PC-9 (cell line): Measurements from ENCODE around the gene FOXJ1. TPM values are rescaled to one million over a fixed set of nuclear protein-coding genes. Genes with fewer than 3 reads are reported as not detected.

ENCODE experiments used
- BruUV-seq: library from RNA; stranded (reverse); fragments of 400-500 nt; replicated peaks from 2 replicates; lab custom pipeline; 2021; lab: Mats Ljungman, UMichigan
- CTCF ChIA-PET: fragments of 300-600 bp; sonication (Branson Sonifier 250); formaldehyde crosslinking; loops from one replicate; lab custom pipeline; 2022; ENCODE audit warnings: antibody characterized with exemption; lab: Charles Lee
- POLR2A ChIA-PET: fragments of 300-600 bp; sonication (Branson Sonifier 250); formaldehyde crosslinking; loops from one replicate; lab custom pipeline; 2022; ENCODE audit warnings: antibody characterized with exemption; ENCODE audit not compliant: unreplicated experiment; lab: Charles Lee
- DNase-seq, 2 experiments: peaks; one replicate each; pipeline versions ENCODE4 v3.0.0 to v3.0.0-alpha.2; 2015 to 2022; ENCODE audit warnings: mixed read lengths in 1 of 2
- H2AFZ ChIP-seq: fragments of 200-600 bp; sonication (generic); 2 replicates; pipeline ENCODE4 v1.8.1; 2017; ENCODE audit warnings: antibody characterized with exemption
- H3F3A ChIP-seq: fragments of 200-600 bp; sonication (generic); 2 replicates; pipeline ENCODE4 v1.8.1; 2017; ENCODE audit warnings: antibody characterized with exemption, mild to moderate bottlenecking, low read depth; ENCODE audit not compliant: insufficient read depth
- H3K27ac ChIP-seq: fragments of 200-600 bp; sonication (generic); 2 replicates; pipeline ENCODE4 v1.6.1; 2016; ENCODE audit warnings: mixed run types
- H3K27me3 ChIP-seq: fragments of 200-600 bp; sonication (generic); 2 replicates; pipeline ENCODE4 v1.6.1; 2016; ENCODE audit warnings: low read depth, mixed run types; ENCODE audit not compliant: insufficient read depth
- H3K36me3 ChIP-seq: fragments of 200-600 bp; sonication (generic); 2 replicates; pipeline ENCODE4 v1.6.1; 2016; ENCODE audit warnings: low read depth, mixed run types
- H3K4me1 ChIP-seq: fragments of 200-600 bp; sonication (generic); replicated peaks from 2 replicates; pipeline ENCODE4 v1.6.1; 2016; ENCODE audit warnings: mixed run types; ENCODE audit not compliant: insufficient read depth
- H3K4me2 ChIP-seq: fragments of 200-600 bp; sonication (generic); 2 replicates; pipeline ENCODE4 v1.6.1; 2017; ENCODE audit warnings: mixed run types
- H3K4me3 ChIP-seq: fragments of 200-600 bp; sonication (generic); 2 replicates; pipeline ENCODE4 v1.6.1; 2016; ENCODE audit warnings: mixed run types
- H3K79me2 ChIP-seq: fragments of 200-600 bp; sonication (generic); 2 replicates; pipeline ENCODE4 v1.6.1; 2017; ENCODE audit warnings: low read depth, mixed run types
- H3K9me2 ChIP-seq: fragments of 200-600 bp; sonication (generic); 2 replicates; pipeline ENCODE4 v1.8.1; 2017; ENCODE audit warnings: mild to moderate bottlenecking; ENCODE audit not compliant: insufficient read depth
- H3K9me3 ChIP-seq: fragments of 200-600 bp; sonication (generic); 2 replicates; pipeline ENCODE4 v1.8.1; 2016; ENCODE audit warnings: low read depth; ENCODE audit not compliant: insufficient read depth
- H4K20me1 ChIP-seq: fragments of 200-600 bp; sonication (generic); 2 replicates; pipeline ENCODE4 v1.8.1; 2017; ENCODE audit not compliant: insufficient read depth
- CTCF ChIP-seq: fragments of 200-600 bp; sonication (generic); conservative IDR thresholded peaks from 2 replicates; pipeline ENCODE4 v1.6.1; 2017; ENCODE audit warnings: mixed run types, antibody characterized with exemption, mild to moderate bottlenecking, moderate library complexity
- EZH2 ChIP-seq: fragments of 200-600 bp; sonication (generic); IDR thresholded peaks from 2 replicates; pipeline ENCODE4 v1.8.0; 2017; ENCODE audit warnings: antibody characterized with exemption, low read depth
- intact Hi-C: fragments of 100-400 bp; cut with micrococcal nuclease; formaldehyde crosslinking; loops from one replicate; pipeline ENCODE4 v1.10.0; 2022; ENCODE audit not compliant: unreplicated experiment
- total RNA-seq: library from RNA; stranded (reverse); gene quantifications from 2 replicates; pipeline ENCODE4 v1.2.3, GENCODE V29; 2021

The FOXJ1 gene
- total RNA-seq, 1 experiment from 2014 or later, result 23.7 TPM

- no peaks in the 10 kb centered on the region for H3K4me1 ChIP-seq
- BruUV-seq, result no TSS peak
- H3K36me3 ChIP-seq, result no peaks in the 10 kb centered on the region
- CTCF ChIA-PET, result no interaction called here
- no peaks in the 10 kb centered on the region for H3K27me3 ChIP-seq
- no peak overlapping the region for H3K4me3 ChIP-seq
- no peak overlapping the region for H3K27ac ChIP-seq
- H2AFZ ChIP-seq, result no peak overlapping the region
- no peaks in the 10 kb centered on the region for H3K9me2 ChIP-seq
- no peak for TF ChIP-seq EZH2
- no peak for TF ChIP-seq CTCF
- intact Hi-C loops, result no loop called here
- POLR2A ChIA-PET, result interaction anchor here (0.7 kb wide), 1 partner anchor 36 kb away, joined by 8 read pairs; no protein-coding TSS in a partner anchor
- no peaks in the 10 kb centered on the region for H4K20me1 ChIP-seq
- no peaks in the 10 kb centered on the region for H3F3A ChIP-seq
- no peaks in the 10 kb centered on the region for H3K9me3 ChIP-seq
- no peak overlapping the region for H3K4me2 ChIP-seq
- DNase-seq, result no peak
- H3K79me2 ChIP-seq, result no peaks in the 10 kb centered on the region
These were observed 20.7 kb upstream of the FOXJ1 start for GRCh38 chr17:76161619-76162266.

GRCh38 chr17:76160896-76161528 is 20.0 kb upstream of the FOXJ1 start:
- intact Hi-C loops, result no loop called here
- Histone ChIP-seq H4K20me1 (no peaks in the 10 kb centered on the region), H2AFZ (no peak overlapping the region), H3K4me1 (no peaks in the 10 kb centered on the region), H3K4me2 (no peak overlapping the region), H3K79me2 (no peaks in the 10 kb centered on the region), H3F3A (no peaks in the 10 kb centered on the region), H3K9me2 (no peaks in the 10 kb centered on the region), H3K9me3 (no peaks in the 10 kb centered on the region), H3K36me3 (no peaks in the 10 kb centered on the region), H3K27me3 (no peaks in the 10 kb centered on the region), H3K27ac (no peak overlapping the region), H3K4me3 (no peak overlapping the region)
- CTCF ChIA-PET, result no interaction called here
- POLR2A ChIA-PET, result no interaction called here
- no TSS peak for BruUV-seq
- DNase-seq, result no peak
- TF ChIP-seq CTCF (no peak), EZH2 (no peak)

- TF ChIP-seq CTCF (no peak), EZH2 (no peak)
- ChIA-PET CTCF (no interaction called here), POLR2A (no interaction called here)
- Histone ChIP-seq H3K36me3 (no peaks in the 10 kb centered on the region), H3K4me1 (no peaks in the 10 kb centered on the region), H3K4me2 (no peak overlapping the region), H3K4me3 (no peak overlapping the region), H3F3A (no peaks in the 10 kb centered on the region), H3K27ac (no peak overlapping the region), H3K27me3 (no peaks in the 10 kb centered on the region), H4K20me1 (no peaks in the 10 kb centered on the region), H3K9me2 (no peaks in the 10 kb centered on the region), H3K79me2 (no peaks in the 10 kb centered on the region), H2AFZ (no peak overlapping the region), H3K9me3 (no peaks in the 10 kb centered on the region)
- no TSS peak for BruUV-seq
- intact Hi-C loops, result no loop called here
- no peak for DNase-seq
These were observed 18.1 kb upstream of the FOXJ1 start for GRCh38 chr17:76159157-76159556.
